HG03060 (cell line): Measurements from ENCODE around the gene MARS1.
A peak's percentile ranks its signal among the peaks of the same experiment; 100 is the strongest.

Source experiments
- ATAC-seq: cut with Tn5 transposase; IDR thresholded peaks from one replicate; pipeline ENCODE4 v1.9.1; 2021; ENCODE audit warnings: low read depth, moderate number of reproducible peaks; ENCODE audit not compliant: unreplicated experiment

The MARS1 gene

DNA sequence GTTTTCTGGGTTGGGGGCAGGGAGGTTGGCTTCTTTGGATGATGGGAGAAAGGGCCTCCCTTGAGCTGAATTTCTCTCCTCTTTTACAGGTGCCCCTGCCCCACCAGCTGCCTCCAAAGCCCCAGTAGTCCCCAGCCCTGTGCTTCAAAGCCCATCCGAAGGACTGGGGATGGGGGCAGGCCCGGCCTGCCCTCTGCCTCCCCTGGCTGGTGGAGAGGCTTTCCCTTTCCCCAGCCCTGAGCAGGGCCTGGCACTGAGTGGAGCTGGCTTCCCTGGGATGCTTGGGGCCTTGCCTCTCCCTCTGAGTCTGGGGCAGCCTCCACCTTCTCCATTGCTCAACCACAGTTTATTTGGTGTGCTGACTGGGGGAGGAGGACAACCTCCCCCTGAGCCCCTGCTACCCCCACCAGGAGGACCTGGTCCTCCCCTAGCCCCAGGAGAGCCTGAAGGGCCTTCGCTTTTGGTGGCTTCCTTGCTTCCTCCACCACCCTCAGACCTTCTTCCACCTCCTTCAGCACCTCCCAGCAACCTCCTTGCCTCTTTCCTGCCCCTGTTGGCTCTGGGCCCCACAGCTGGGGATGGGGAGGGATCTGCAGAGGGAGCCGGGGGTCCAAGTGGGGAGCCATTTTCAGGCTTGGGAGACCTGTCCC lies 38.7 kb downstream of the MARS1 start:
- ATAC-seq = no peak

DNA sequence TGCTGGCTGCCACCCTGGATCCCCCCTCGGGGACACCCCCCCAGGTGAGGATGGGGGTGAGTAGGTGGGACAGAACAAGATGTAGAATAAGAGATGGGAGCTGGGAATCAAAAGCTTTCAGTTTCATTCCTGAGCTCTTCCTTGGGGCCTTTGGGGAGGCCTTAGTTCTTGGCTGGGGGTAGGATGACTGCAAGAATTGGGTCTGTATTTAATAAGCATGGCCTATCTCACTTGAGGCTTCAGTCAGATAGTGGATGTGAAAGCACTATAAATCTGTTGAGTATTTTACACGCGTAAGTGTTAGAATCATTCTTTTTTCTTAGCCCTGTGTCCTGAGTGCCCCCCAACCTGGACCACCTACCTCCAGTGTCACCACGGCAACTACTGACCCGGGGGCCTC lies 39.3 kb downstream of the MARS1 start:
- no peak for ATAC-seq

DNA sequence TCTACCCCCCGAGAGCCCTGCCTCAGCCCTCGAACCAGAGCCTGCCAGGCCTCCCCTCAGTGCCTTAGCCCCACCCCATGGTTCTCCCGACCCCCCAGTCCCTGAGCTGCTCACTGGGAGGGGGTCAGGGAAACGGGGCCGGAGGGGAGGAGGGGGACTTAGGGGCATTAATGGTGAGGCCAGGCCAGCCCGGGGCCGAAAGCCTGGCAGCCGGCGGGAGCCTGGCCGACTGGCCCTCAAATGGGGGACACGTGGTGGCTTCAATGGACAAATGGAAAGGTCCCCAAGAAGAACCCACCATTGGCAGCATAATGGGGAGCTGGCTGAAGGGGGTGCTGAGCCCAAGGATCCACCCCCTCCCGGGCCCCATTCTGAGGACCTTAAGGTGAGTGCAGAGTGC lies 40.3 kb downstream of the MARS1 start:
- ATAC-seq = no peak

GRCh38 chr12:57528831-57529555 lies 41.1 kb downstream of the MARS1 start:
- ATAC-seq = no peak

DNA sequence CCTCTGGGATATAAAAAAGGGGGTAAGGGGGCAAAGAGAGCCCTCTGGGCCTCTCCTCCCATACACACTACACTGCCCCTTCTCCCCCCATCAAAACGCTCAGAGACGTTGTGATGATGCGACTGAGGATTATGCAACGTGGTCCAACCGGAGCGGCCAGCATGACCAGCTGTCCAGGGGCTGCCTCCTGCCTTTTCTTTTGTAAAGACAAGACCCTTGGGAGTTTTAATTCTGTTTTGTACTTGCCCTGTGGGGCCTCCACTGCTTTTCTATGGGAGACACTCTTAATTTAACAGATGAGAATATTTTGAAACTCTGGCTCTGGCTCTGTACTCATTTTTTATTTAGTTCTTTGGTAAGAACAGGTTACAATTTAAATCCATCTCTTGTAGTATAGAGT lies 42.0 kb downstream of the MARS1 start:
- ATAC-seq = no peak

DNA sequence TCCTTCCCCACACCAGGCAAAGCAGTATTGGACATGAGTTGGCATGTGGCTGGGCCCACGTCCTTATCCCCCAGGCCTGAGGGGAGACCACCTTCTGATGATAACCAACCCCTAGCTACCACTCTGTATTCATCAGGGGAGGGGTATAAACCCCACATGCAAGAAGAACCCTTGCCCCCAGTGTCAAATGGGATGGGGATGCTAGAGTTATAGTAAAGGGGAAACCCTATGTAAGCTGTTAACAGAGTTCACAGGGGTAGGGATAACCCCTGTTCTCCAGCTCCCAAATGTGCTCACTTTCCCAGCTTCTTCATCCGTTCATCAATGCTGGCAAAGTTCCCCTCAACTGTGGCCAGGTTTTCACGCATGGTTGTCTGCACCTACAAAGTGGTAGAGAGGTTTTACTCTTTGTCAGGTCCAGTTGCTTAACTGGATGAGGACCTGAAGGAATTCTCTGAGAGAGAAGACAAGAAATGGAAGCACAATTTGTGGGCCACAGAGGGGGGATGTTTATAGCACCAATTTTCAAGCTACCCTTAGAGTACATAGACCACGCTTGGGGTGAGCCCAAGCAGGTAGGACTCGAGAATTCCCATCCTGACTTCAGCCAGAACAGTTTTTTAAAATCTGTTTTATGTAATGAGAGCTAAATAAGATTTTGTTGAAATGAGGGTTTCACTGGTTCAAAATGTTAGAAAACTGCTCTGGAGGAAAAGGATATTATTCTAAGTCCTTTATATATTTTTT lies 42.7 kb downstream of the MARS1 start:
- ATAC-seq = no peak

DNA sequence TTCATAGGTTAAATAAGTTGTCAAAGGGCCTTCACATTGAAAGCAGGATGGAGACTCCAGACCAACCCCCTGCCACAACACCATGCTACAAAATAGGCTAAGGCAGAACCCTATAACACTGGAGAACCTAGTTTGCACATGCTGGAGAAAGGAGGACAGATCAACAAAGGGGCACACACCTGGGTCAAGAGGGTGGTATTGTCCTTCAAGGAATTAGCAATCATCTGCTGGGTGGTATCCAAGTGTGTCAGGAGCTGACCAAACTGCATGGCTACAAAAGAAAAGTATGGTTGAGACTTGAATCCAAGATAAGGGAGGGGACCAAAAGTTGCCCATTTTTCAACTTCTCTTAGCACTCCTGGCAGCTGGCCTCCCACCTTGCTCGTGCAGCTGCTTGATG lies 44.0 kb downstream of the MARS1 start:
- ATAC-seq = no peak

DNA sequence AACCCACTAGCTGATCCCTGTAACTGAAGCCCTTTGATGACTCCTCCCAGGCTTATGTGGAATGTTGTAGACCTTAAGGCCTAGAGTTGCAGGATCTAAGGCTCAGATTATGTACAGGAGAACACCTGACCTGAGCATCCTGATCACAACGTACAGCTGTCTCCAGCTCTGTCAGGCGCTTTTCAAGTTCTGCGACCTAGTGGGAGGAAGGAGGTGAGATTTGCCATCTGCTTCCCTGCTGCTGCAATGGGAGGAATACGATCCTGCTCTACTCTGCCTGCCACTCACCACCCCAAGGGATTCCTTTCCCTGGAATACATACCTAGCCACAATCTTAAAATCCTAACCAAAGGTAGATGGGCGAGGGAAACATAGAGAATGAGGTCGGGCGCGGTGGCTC lies 45.2 kb downstream of the MARS1 start:
- ATAC-seq = no peak

- no peak for ATAC-seq
Measured at GRCh38 chr12:57534250-57534649, 46.4 kb downstream of the MARS1 start.

DNA sequence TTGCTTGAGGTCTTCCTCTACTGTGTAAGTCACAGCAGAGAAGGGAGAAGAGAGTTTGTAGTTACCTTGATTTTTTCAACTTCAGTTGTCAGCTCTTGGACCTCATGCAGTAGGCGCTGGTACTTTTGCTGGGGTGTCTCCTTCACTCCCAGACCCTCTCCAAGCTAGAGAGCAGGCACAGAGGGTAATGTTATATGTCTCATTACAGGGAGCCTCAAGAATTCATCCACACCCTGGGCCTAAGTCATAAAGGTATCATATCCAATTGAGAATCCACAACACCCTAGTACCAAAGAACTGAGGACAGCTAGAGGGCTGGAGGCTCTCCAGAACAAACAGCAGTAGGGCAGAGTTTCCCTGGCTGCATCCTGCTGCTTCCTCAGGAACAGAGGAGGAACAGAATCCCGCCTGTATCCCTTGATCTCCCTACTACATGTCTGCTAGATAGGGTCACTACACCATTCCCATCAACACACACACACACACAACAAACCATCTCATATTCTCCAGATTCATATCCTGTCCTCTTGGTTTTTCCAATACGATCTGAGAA lies 47.2 kb downstream of the MARS1 start:
- no peak for ATAC-seq

DNA sequence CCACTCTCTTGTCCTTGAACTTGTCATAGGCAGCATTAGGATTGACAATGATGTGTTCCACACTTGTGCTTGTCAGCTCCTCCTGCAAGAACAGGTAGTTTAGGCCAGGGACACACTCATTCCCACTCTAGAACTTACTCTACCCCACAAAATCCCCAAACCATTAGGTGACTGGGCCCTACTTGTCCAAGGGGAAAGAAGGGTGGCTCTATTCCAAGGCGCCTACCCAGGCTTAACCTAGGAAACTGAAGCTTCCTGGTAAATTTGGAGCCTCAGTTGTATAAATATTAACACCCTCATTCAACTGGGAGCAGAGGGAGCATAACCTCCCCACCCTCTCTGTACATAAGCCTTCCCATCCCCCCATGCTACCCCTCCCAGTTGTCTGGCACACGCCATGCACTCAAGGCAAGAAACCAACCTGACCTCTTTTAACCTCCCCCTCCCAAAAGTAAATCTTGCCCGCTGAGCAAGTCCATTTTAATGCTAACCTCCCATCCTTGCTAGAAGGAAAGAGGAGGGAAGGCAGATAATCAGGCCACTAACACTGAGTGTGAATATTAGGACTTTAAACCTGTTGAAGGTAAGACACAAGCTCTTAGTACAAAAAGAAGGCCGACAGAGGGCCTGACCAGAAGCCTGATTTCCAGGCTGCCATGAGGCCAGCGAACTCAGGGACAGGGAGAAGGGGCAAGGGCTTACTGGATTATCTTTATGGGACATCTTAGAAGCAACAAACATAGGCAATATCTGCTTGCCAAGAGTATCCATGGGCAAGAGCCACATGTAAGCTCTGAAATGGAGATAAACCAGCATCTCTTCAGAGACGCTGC lies 48.1 kb downstream of the MARS1 start:
- no peak for ATAC-seq

- ATAC-seq = no peak
Measured at GRCh38 chr12:57536597-57536942, 48.7 kb downstream of the MARS1 start.

DNA sequence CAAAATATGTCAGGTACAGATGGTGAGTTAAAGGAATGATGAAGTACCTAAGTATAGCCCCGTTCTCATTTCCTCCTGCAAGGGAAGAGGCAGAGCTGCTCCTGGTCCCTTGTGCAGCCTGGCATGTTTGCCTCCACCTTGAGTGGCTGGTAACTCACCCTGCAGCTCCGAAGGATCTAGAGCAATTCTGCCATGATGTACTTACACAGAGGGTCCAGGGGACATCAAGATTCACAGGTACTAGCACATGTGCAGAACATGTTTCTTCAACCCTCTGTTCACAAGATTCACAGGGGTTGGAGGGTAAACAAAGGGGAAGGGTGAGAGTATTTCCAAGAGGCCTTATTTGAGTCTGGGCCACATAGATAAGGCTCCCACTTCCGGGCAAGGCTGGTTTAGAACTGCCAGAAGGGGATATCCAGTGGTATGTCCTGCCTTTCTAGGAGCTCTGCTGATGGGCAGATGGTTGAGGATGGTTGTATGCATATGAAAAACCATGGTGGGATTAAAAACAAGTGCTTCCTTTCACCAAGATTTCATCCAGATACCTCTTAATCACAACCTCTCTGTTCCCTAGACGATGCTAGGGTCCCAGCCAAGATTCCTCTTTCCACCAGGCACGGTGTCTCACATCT lies 51.4 kb downstream of the MARS1 start:
- no peak for ATAC-seq

DNA sequence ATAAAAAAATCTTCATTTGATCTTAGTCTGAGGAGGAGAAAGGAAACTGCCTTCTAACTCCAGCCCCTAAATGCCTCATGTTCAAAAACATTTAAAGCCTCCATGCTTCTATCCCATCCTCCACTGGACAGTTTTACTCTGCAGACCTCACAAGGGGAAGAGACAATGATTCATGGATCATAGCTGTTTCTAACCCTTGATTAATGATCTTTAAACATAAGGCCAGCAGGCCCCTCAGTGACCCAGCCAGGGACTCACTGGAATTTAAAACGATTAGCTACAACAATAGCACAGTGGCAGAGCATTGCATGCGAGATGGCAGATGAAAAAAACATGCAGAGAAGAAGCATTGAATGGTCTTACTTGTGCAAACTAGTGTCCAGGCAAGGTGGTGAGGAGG lies 53.1 kb downstream of the MARS1 start:
- no peak for ATAC-seq

GRCh38 chr12:57541717-57542116 lies 53.8 kb downstream of the MARS1 start:
- ATAC-seq = no peak

DNA sequence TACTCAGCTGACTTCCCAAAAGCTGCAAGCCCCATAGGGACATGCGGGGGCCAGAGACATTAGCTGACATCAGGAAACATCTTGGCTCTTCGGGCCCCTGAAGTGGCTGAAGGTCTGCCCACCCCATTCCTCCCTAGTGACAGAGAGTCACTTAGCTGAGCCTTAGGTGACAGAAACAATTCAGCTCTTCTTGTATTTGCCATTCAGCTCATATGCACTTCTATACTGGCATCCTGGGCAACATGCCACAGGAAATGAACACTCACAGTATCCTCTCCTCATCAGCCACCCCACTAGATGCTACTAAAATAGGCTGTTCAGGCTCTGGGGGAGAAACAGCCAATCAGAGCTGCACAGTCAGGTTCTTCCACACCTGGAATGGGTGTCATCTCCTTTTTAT lies 55.7 kb downstream of the MARS1 start:
- no peak for ATAC-seq

- ATAC-seq = no peak
Measured at GRCh38 chr12:57545809-57546437, 58.1 kb downstream of the MARS1 start.

DNA sequence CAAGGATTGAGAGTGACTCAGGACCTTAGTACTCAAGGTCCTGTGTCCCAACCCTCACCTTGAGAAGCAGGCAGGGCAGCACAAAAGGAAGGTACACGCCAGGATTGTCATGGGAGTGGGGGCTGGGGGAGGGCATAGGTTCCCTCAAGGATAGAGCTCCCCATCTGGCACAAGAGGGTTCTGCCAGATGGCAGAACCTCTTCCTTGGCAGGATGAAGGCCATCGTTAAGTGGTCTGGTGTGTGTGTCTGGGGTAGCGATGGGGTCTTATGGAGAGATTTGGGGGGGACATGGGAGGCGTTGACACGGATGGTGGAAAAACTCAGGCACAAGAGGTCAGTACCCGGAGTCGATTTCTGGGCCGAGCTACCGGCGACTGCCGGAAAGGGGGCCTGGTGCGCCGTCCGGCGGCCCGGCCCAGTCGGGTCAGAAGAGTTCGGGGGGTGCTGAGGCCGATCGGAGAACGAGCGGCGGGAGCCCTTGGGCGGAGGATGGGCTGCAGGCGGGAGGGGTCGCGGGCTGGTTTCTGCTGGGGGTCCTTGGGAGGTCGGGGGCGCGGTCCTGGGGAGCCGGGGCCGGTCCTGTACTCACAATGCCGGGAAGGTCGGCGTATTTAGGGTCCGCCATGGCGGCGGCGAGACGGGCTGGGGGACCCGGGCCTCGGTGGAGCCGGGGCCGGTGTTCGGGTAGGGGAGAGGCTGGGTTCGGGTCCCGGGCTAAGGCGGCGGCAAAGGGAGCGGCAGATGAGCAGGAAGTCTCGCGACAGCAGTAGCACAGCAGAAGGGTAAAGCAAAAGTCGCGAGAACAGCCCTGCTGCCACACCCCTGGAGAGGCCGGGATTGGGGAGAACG lies 58.8 kb downstream of the MARS1 start, which contains the start of gene DCTN2:
Gene DCTN2 (minus strand): TSS at position 755 of the 850 bp plus-strand sequence. CDS start 129 bp downstream, at position 626.
- ATAC-seq = peak; percentile 97
